ENCODE data around the gene FCAR.
"Not testable (repeated sequence)": the region's sequence is repeated elsewhere in the genome, so short reads cannot be mapped to it uniquely, and the experiment has no call there.

FCAR gene

DNA sequence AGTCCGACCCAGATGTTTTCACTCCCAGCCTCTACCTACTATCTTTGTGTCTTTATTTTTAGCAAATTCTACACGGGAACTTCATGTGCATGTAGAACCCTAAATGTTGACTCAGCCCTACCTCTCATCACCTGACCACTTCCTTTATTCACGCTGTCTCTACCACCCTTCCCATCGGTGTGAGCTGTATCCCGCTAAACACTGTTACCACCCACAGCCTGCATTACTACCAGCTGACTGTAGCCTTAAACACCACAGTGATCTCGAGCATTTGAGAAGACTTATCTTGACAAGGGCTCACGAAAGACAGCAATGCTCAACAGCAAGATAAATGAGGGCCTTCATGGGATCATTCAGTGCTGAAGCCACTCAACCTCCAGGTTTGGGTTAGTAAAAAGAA, 47.0 kb downstream of the FCAR start:
- no peak overlapping the region for H3K4me3 ChIP-seq (ENCODE audit: low read length)
- no peak for DNase-seq (ENCODE audit: low read depth)
- TF ChIP-seq CTCF (conservative IDR thresholded peaks at IDR 0.05; ENCODE audit: low read depth, low read length): no peak

GRCh38 chr19:54923276-54923675, 49.2 kb downstream of the FCAR start:
- no peak for DNase-seq (ENCODE audit: low read depth)
- TF ChIP-seq CTCF (conservative IDR thresholded peaks at IDR 0.05; ENCODE audit: low read depth, low read length): no peak
- H3K4me3 ChIP-seq (ENCODE audit: low read length): no peak overlapping the region

DNA sequence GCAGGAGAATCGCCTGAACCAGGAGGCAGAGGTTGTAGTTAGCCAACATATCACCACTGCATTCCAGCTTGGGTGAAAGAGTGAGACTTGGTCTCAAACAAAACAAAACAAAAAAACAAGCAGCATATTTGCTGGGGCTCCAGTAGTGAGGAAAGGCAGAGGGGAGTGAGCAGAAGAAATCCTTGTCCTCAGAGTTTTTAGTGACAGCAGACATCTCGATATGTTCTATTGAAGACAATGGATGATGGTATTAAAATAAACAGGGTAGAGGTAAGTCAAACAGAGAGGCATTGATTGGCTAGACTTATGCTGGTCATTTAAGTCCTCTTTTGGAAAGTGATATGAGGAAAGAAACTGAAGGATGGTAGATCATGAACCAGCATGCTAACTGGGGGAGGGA, 54.3 kb downstream of the FCAR start:
- DNase-seq (ENCODE audit: low read depth): no peak
- no peak for TF ChIP-seq CTCF (conservative IDR thresholded peaks at IDR 0.05; ENCODE audit: low read depth, low read length)
- H3K4me3 ChIP-seq (ENCODE audit: low read length): no peak overlapping the region

- DNase-seq (ENCODE audit: low read depth): no peak
- no peak overlapping the region for H3K4me3 ChIP-seq (ENCODE audit: low read length)
- TF ChIP-seq CTCF (conservative IDR thresholded peaks at IDR 0.05; ENCODE audit: low read depth, low read length): no peak
Observed at GRCh38 chr19:54937926-54938325, 63.9 kb downstream of the FCAR start.

GRCh38 chr19:54938906-54939305, 64.9 kb downstream of the FCAR start:
- no peak for TF ChIP-seq CTCF (conservative IDR thresholded peaks at IDR 0.05; ENCODE audit: low read depth, low read length)
- no peak overlapping the region for H3K4me3 ChIP-seq (ENCODE audit: low read length)
- DNase-seq (ENCODE audit: low read depth): no peak

DNA sequence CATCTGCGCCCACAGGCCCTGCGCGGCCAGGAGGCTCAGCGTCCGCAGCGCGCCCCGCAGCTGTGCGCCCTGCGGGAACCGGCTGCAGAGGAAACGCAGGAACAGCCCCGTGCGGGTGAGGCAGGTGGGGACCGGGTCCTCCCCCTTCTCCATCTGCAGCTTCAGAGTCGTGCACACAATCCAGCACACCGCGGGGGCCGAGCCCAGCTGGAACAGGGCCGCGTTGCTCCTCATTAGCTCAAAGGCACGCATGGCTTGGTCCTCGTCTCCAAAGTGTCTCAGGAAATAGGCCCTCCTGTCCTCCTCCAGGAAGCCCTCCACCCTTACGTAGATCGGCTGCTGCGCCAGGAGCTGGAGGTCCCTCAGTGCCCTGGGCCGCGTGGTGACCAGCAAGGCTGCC, 65.5 kb downstream of the FCAR start:
- not testable (repeated sequence) for H3K4me3 ChIP-seq (ENCODE audit: low read length); DNase-seq (ENCODE audit: low read depth)

All from retinal pigment epithelial cell (primary cell).